ENCODE data around the gene RADIL. TPM values are rescaled to one million over a fixed set of nuclear protein-coding genes. Genes with fewer than 3 reads are reported as not detected.
A peak's percentile ranks its signal among the peaks of the same experiment; 100 is the strongest.

RADIL gene, protein sequence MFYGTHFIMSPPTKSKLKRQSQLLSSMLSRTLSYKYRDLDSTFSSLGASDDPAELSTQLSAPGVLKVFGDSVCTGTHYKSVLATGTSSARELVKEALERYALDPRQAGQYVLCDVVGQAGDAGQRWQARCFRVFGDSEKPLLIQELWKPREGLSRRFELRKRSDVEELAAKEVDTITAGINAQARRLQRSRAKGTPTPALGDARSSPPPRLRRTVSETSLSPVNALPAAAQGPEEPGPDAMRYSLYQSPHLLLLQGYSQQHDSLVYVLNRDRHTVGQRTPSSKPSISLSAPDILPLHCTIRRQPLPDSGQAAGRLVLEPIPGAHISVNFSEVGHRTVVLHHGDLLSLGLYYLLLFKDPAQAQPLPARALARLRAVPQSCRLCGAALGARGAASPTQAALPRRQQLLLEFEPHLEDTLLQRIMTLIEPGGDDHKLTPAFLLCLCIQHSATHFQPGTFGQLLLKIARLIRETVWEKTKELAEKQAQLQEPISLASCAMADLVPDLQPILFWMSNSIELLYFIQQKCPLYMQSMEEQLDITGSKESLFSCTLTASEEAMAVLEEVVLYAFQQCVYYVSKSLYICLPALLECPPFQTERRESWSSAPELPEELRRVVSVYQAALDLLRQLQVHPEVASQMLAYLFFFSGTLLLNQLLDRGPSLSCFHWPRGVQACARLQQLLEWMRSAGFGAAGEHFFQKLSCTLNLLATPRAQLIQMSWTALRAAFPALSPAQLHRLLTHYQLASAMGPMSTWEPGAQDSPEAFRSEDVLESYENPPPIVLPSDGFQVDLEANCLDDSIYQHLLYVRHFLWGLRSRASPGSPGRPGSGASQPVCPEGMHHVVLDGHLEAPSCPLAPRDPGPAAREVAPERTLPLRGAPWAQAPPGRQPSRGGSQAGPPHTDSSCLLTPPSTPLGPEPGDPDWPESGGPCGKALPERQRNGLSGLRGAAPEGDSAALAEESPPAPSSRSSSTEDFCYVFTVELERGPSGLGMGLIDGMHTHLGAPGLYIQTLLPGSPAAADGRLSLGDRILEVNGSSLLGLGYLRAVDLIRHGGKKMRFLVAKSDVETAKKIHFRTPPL
- 1 to 10 TPM; 2.1 to 6.8 (median 3.6) TPM for total RNA-seq

DNA sequence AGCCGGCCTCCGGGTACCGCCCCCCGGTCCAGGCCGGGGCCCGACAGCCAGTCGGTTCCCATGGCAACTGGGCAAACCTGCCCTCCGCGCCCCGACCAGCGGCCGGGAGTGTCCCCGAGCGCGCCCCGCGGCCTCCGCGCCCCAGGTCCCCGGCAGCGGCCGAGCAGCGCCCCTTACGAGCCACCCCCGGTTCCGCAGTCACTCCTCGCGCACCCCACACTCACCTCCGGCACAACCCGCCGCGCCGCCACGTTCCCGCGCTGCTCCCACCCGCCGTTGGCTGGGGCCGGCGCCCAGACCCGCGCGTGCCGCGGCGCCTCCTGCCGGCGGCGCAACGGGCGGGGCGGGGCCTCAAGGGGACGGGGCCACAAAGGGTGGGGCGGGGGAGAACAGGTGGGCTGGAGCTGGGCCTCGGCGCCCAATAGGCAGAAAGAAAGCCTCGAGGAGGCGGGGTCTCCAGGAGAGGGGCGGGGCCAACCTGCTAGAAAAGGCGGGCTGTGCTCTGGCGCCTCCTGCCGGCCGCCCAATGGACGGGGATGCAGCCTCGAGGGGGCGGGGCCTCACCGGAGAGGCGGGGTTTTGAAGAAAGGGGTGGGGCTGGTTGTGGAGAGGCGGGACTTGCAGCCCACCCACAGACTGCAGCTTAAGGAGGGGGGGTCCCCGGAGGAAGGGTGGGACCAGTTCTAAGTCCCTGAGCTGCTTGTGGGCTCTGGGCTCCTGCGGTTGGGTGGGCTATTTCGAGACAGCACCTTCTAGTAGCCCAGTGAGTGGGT is at the start of gene RADIL:
RADIL (minus strand) TSS at position 345 of the 773 bp plus-strand sequence. CDS start 5,577 bp downstream, outside the sequence.
- WGBS = 0% methylated on average over 29 of the region's 72 CpGs
- H3K9me3 ChIP-seq = no peaks in the 10 kb centered on the region
- H3K36me3 ChIP-seq = no peaks in the 10 kb centered on the region
- peak within 1 kb of the TSS; percentile 76 for H3K4me3 ChIP-seq
- no peak for TF ChIP-seq EP300 (IDR thresholded peaks at IDR 0.05)
- TF ChIP-seq, protein P1, sequence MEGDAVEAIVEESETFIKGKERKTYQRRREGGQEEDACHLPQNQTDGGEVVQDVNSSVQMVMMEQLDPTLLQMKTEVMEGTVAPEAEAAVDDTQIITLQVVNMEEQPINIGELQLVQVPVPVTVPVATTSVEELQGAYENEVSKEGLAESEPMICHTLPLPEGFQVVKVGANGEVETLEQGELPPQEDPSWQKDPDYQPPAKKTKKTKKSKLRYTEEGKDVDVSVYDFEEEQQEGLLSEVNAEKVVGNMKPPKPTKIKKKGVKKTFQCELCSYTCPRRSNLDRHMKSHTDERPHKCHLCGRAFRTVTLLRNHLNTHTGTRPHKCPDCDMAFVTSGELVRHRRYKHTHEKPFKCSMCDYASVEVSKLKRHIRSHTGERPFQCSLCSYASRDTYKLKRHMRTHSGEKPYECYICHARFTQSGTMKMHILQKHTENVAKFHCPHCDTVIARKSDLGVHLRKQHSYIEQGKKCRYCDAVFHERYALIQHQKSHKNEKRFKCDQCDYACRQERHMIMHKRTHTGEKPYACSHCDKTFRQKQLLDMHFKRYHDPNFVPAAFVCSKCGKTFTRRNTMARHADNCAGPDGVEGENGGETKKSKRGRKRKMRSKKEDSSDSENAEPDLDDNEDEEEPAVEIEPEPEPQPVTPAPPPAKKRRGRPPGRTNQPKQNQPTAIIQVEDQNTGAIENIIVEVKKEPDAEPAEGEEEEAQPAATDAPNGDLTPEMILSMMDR (IDR thresholded peaks at IDR 0.05) = peak; percentile 44 to 92
- peak within 1 kb of the TSS; percentile 84 for H3K27ac ChIP-seq
- peaks cover 13% of the 10 kb centered on the region for H3K27me3 ChIP-seq
- H3K4me1 ChIP-seq = peaks cover 28% of the 10 kb centered on the region
- DNase-seq (ENCODE audit: low spot score in 2 of 2) = peak; percentile 95

DNA sequence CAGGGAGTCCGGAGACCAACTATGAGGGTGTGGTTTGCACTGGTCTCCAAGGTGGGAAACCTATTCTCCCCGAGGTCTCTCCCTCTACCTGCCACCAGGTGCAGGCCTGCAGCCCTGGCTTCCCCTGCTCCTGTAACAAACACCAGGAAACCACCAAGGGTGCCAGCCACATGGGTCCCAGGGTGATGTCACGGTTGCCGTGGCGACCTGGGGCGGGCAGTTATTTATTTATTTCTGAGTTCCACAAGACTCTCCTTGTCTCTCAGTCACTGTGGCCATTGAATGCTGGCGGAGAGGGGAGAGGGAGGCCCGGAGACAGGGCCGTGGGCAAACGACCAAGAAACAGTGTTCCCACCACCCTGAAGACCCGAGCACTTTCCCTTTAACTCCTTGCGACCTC is 48.4 kb upstream of the RADIL start:
- WGBS = 54% methylated on average over 12 of the region's 12 CpGs
- TF ChIP-seq EP300 (IDR thresholded peaks at IDR 0.05) (no peak), POLR2AphosphoS5 (IDR thresholded peaks at IDR 0.05) (no peak), POLR2A (IDR thresholded peaks at IDR 0.05) (no peak)
- TF ChIP-seq, protein P1 (IDR thresholded peaks at IDR 0.05) = no peak
- DNase-seq (ENCODE audit: low spot score in 2 of 2) = no peak
- H3K9me3 ChIP-seq = no peaks in the 10 kb centered on the region
- no peak overlapping the region for H3K4me3 ChIP-seq
- H3K36me3 ChIP-seq = no peaks in the 10 kb centered on the region
- H3K4me1 ChIP-seq = no peaks in the 10 kb centered on the region
- peaks cover 15% of the 10 kb centered on the region for H3K27me3 ChIP-seq
- H3K27ac ChIP-seq = no peak overlapping the region

DNA sequence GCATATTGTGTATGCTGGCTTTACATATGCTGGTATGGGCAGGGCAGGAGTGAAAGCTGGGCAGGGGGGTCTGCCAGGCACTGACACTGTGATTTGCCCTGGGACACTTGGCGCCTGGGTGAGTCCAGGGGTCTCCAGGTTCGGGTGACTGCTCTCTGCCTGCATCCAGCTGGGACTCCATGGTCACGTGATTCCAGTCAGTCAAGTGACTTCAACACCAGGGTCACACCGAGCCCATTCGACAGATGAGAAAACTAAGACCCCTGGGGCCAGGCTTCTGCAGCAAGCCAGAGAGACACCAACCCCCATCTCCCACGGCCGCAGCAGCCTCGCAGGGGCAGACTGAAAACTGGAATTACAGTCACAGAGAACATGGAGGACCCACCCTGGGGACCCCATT is 45.5 kb upstream of the RADIL start:
- Histone ChIP-seq H3K27ac (no peak overlapping the region), H3K4me3 (no peak overlapping the region), H3K9me3 (no peaks in the 10 kb centered on the region), H3K36me3 (no peaks in the 10 kb centered on the region), H3K27me3 (peaks cover 15% of the 10 kb centered on the region), H3K4me1 (no peaks in the 10 kb centered on the region)
- TF ChIP-seq POLR2A (IDR thresholded peaks at IDR 0.05) (no peak), POLR2AphosphoS5 (IDR thresholded peaks at IDR 0.05) (no peak), EP300 (IDR thresholded peaks at IDR 0.05) (no peak)
- TF ChIP-seq, protein P1 (IDR thresholded peaks at IDR 0.05) = no peak
- 84% methylated on average over 8 of the region's 8 CpGs for WGBS
- DNase-seq (ENCODE audit: low spot score in 2 of 2) = no peak

DNA sequence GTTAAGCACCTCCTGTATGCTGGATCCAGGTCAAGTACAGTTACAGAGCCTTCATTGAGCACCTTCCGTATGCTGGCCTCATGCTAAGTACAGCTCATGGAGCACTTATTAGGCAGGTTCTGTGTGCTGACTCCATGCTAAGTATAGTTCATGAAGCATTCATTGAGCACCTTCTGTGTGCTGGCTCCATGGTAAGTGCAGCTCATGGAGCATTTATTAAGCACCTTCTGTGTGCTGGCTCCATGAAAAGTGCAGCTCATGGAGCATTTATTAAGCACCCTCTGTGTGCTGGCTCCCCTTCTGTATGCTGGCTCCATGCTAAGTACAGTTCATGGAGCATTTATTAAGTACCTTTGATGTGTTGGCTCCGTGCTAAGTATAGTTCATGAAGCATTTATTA is 44.9 kb upstream of the RADIL start:
- WGBS = 77% methylated on average over 2 of the region's 2 CpGs

More for the DNA sequence above, 44.9 kb upstream of the RADIL start:
- no peak overlapping the region for H3K4me3 ChIP-seq
- no peak overlapping the region for H3K27ac ChIP-seq
- H3K4me1 ChIP-seq = no peaks in the 10 kb centered on the region
- TF ChIP-seq EP300 (IDR thresholded peaks at IDR 0.05) (no peak), POLR2A (IDR thresholded peaks at IDR 0.05) (no peak), POLR2AphosphoS5 (IDR thresholded peaks at IDR 0.05) (no peak)
- TF ChIP-seq, protein P1 (IDR thresholded peaks at IDR 0.05) = no peak
- no peaks in the 10 kb centered on the region for H3K9me3 ChIP-seq
- no peaks in the 10 kb centered on the region for H3K36me3 ChIP-seq
- DNase-seq (ENCODE audit: low spot score in 2 of 2) = no peak
- peaks cover 15% of the 10 kb centered on the region for H3K27me3 ChIP-seq
